ENCODE data around the gene FANCL.
"Not testable (repeated sequence)": the region's sequence is repeated elsewhere in the genome, so short reads cannot be mapped to it uniquely, and the experiment has no call there.

FANCL gene

DNA sequence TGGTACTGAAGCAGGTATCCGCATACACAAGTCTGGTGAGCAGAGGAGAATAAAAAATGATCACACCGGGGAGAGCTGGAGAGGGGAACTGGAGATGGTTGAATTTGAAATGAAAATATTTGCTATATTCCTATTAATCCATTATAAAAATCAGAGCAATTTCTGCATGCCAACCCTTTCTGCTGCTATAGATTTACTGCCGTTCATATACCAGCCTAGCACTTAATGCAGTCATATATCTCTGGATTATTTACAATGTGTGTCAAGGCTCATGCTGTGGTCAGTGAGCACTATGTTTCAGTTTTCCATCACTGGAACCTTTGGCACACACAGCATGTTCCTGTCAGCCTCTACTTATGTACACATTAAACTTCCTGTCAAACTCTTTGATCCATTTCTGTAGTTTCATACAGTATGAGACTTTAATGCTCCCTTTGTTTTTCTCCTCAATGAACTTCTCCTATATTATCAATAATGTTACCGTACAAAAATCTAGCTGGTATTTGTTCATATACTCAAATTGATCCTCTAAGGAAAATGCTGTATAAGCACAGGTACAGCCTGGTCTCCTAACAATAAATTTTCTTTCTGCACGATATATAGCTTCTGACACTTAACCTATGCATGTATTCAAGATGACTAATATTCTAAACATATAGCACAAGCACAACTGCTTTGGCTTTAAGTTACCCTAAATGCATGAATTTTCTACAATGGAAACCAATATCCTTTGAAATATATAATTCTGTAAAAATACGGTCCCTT, 36.7 kb downstream of the FANCL start:
- DNase-seq: peak; percentile 6

DNA sequence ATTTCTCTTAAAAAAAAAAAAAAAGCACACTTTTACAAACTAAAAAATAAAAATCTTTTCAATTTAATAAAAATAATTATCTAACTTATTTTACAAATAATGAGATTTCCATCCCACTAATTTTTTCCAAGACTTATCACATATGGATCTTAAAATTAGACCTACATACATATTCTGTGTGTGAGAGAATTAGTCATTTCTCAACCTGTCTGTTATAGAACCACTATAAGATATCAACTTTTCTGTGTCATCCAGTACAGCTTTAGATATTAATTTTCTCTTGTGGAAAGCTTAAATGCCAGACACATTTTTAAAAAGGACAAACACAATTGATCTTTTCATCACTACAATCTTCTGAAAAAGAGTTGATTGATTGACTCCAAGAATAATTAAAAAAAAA, 38.1 kb downstream of the FANCL start:
- no peak for DNase-seq

DNA sequence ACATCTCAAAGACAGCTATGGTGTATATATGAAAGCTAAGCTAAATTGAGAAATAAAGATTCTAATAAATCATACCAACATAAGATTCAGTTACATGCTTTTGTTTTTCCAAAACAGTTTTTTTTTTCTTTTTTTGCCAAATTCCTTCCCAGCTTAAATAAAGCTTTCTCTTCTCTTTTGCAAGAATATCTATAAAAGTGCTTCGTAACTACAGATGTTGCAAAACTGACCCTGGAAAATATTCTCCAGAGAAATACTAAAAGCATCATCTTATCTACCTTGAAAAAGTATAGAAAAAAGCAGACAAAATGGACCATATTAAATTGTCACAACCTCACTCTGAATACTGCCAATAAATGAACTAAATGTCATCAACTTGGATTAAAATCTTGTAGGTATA, 38.7 kb downstream of the FANCL start:
- no peak for DNase-seq

DNA sequence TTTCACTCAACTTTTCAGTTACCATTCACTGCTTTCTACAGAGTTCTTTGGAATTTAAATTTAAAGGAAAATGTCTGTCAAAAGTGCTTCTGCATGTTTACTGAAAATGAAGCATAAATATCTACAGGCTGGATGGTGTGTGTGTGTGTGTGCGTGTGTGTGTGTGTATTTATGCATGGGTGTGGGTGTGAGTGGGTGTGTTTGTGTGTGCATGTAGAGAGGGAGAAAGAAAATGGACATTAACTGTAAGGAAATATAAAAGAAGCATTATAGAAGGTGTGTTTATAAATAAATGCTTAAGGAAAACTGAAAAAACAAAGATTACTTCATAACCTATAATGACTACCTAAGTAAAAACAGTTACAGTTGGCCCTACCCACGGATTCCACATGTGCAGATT, 43.2 kb downstream of the FANCL start:
- no peak for DNase-seq

DNA sequence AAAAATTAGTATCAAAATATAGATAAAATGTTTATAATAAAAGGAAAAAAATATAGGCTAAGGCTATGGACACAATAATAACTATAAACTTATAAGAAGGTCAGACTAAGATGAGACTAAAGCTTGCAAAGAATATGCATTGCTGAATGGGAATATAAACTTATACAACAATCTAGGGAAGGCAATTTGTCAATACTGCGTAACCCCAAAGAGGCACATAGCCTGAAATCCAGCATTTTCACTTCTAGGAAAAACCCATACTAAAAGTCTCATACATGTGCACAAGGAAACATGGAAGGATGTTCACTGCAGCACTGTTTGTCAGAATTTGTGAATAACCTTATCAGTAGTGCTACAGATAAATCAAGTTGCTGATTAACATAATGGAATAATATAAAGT, 45.5 kb downstream of the FANCL start:
- DNase-seq: peak; percentile 2

DNA sequence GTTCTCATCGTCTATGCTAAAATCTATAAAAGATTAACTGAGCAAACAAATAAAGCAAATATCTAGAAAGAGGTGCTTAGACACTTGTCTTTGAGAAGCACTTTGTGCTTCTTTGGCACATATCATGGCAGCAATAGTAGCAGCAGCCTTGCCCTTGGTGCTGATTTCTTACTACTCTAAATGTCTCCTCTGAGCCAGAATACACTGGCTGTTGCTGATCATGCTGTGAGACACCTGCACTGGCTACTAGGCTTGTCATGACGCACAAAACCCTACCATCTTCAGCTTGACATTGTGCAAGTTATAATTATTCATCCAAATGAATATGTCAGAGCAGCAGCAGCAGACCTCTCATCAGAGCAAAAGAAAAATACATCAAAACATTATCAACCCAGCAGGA, 46.7 kb downstream of the FANCL start:
- DNase-seq: no peak

DNA sequence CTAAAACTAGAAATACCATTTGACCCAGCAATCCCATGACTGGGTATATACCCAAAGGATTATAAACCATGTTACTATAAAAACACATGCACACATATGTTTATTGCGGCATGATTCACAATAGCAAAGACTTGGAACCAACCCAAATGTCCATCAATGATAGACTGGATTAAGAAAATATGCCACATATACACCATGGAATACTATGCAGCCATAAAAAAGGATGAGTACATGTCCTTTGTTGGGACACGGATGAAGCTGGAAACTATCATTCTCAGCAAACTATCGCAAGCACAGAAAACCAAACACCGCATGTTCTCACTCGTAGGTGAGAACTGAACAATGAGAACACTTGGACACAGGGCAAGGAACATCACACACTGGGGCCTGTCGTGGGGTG, 54.1 kb downstream of the FANCL start:
- not testable (repeated sequence) for DNase-seq

DNA sequence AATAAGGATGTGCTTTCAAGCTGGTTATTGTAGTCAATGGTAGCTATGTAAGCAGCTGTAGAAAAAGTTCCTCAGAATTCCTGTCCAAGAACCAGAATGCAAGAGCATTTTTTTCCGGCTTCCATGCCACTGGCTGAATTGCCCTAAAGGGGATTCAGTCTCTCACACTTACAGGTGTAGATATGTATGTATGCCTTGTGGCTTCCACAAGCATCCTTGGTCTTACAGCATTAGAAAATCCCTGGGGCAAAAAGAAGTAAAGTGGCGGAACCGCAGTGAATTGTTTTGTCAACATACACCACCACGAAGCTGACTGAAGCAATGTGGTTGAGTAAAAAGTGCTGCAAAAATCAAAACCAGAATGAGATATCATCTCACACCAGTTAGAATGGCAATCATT, 54.6 kb downstream of the FANCL start:
- no peak for DNase-seq

DNA sequence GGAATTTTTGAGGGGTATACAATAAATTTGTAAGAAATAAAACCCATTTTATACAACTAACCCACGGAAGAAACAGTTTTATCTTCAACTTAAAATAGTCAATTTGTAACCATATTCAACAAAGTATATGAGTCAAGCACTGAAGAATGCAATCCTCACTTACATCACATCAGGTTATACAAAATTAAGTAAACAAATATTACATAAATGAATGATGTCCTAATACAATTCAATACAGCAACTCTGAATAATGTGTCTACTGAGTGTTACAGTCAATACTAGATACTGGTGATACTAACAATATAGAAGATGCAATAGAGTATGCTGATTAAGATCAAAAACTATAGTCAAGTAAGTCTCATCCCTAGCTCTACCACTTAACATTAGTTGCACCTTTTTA, 58.6 kb downstream of the FANCL start:
- DNase-seq: no peak

DNA sequence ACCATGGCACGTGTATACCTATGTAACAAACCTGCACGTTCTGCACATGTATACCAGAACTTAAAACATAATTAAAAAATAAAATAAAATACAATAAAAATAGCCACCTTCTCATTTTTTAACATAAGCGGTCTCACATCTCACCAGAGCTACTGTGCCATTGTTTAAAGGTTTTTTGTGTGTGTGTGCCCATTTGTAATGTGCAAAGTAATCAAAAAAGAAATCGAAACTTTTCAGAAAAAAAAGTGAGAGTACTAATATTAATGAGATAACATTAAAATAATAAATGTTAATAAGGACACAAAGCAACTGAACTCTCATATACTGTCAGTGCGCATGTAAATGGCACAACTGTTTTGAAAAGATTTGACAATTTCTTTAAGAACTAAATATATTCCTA, 60.5 kb downstream of the FANCL start:
- DNase-seq: no peak

DNA sequence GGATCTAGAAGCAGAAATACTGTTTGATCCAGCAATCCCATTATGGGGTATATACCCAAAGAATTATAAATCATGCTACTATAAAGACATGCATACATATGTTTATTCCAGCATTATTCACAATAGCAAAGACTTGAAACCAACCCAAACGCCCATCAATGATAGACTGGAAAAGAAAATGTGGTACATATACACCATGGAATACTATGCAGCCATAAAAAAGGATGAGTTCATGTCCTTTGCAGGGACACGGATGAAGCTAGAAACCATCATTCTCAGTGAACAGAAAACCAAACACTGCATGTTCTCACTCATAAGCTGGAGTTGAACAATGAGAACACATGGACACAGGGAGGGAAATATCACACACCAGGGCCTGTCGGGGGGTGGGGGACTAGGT, 61.0 kb downstream of the FANCL start:
- not testable (repeated sequence) for DNase-seq

DNA sequence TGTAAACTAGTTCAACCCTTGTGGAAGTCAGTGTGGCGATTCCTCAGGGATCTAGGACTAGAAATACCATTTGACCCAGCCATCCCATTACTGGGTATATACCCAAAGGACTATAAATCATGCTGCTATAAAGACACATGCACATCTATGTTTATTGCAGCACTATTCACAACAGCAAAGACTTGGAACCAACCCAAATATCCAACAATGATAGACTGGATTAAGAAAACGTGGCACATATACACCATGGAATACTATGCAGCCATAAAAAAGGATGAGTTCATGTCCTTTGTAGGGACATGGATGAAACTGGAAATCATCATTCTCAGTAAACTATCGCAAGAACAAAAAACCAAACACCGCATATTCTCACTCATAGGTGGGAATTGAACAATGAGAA, 63.9 kb downstream of the FANCL start:
- not testable (repeated sequence) for DNase-seq

DNA sequence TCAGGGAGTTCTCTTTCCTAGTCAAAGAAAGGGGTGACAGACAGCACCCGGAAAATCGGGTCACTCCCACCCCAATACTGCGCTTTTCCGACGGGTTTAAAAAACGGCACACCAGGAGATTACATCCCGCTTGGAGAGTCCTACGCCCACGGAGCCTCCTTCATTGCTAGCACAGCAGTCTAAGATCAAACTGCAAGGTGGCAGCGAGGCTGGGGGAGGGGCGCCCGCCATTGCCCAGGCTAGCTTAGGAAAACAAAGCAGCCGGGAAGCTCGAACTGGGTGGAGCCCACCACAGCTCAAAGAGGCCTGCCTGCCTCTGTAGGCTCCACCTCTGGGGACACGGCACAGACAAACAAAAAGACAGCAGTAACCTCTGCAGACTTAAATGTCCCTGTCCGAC, 69.3 kb downstream of the FANCL start:
- not testable (repeated sequence) for DNase-seq

DNA sequence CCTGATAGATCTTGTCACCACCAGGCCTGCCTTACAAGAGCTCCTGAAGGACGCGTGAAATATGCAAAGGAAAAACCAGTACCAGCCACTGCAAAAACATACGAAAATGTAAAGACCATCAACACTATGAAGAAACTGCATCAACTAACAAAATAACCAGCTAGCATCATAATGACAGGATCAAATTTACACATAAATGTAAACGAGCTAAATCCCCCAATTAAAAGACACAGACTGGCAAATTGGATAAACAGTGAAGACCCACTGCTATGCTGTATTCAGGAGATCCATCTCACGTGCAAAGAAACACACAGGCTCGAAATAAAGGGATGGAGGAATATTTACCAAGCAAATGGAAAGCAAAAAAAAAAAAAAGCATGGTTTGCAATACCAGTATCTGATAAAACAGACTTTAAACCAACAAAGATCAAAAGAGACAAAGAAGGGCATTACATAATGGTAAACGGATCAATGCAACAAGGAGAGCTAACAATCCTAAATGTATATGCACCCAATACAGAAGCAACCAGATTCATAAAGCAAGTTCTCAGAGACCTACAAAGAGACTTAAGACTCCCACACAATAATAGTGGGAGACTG, 70.7 kb downstream of the FANCL start:
- DNase-seq: not testable (repeated sequence)

DNA sequence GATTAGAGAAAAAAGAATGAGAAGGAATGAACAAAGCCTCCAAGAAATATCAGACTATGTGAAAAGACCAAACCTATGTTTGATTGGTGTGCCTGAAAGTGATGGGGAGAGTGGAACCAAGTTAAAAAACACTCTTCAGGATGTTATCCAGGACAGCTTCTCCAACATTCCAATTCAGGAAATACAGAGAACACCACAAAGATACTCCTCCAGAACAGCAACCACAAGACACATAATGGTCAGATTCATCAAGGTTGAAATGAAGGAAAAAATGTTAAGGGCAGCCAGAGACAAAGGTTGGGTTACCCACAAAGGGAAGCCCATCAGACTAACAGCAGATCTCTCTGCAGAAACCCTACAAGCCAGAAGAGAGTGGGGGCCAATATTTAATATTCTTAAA, 71.3 kb downstream of the FANCL start:
- not testable (repeated sequence) for DNase-seq

DNA sequence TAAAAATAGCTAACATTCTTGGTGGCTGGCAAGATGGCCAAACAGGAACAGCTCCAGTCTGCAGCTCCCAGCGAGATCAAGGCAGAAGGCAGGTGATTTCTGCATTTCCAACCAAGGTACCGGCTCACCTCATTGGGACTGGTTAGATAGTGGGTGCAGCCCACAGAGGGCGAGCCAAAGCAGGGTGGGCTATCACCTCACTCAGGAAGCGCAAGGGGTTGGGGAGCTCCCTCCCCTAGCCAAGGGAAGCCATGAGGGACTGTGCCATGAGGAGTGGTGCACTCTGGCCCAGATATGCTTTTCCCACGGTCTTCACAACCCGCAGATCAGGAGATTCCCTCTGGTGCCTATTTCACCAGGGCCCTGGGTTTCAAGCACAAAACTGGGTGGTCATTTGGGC, 73.0 kb downstream of the FANCL start:
- DNase-seq: not testable (repeated sequence)

DNA sequence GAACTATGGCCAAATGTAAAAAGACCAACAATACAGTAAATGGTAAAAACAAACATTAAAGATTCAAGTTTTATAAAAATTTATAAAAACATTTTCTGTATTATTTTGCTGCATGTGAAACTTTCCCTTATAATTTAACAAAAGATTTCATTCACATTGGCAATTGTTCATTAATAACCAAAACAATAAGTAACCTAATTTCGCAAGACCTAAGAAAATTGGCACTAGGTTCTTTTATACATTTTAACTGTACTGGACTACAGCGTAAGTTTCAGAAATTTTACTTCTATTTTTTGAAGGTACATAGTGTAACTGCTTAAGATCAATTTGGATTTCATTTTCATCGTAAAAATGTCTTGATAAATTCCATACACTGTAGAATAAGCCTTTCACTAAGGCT, 77.2 kb downstream of the FANCL start:
- no peak for DNase-seq

DNA sequence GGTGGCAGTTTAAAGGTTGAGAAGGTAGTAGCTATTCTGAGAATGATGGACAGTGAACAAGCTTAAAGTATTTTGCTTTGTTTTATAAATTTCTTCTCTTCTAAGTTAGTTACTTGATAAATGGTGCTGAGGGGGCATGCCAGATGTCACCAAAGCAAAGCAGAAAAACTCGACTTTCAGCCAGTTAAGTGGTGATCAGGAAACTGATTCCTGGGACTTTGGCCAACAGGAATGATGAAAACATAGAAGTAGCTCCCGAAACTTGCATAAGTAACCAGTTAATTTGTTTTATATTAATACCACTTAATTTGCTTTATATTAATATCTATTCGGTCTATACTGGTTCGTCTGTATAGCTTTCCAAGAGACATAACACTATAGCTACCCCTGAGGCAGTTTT, 82.6 kb downstream of the FANCL start:
- no peak for DNase-seq

DNA sequence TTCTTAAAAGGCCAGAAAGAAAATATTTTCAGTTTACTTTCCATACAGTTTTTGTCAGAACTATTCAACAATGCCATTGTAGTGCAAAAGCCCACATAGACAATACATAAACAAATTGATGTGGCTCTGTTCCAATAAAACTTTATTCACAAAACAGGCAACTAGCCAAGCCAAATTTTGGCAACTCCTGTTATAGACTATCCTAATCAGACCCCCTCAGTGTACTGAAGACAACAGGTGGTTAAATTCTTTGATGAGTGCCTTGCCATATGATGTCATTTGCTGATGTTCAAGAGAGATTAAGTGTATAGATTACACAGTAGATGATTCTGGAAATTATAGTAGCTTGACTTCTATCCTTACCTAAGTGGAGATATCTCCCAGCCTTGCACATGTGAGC, 83.4 kb downstream of the FANCL start:
- DNase-seq: no peak

DNA sequence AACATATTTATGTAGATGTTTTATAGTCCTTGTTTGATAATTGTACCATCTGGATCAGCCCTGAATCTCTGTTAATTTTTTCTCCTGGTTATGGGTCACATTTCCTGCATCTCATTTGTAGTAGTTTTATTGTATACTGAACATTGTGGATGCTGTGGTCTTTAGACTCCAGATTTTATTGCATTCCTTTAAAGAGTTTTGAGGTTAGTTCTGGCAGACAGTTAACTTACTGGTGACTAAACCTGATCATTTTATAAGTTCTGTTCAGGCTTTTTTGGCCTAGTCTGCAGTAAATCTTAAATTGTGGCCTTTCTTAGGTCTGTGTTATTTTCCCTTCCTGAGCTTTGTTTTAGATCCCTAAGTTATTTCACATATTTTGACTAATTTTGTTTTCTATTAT, 84.3 kb downstream of the FANCL start:
- DNase-seq: peak; percentile 88

DNA sequence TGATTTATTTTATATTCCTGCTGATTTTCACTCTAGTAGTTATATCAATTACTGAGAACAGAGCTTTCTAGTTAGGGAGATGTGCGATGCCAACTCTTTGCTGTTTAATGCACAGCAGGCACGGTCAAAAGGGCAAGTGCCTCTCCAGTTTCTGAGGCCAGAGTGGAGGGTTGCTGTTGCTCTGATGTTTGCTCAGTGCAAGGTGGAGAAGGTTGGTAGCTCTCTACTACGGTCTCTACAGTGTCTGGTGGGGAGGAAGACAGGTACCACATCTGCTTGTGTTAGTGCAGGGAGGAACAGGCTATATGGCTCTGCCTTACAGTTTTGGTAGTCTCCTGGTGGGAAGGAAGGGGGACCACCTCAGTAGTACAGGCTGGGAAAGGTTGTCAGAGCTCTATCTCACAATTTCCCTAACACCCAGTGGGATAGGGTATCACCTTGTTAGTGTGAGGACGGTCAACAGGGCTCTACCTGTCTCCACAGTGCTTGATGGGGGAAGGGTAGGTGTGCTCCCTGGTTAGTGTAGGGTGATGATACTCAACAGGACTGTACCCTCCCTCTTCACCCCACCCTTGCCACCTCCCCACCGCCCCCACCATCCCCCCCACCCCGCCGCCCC, 85.9 kb downstream of the FANCL start:
- DNase-seq: no peak

DNA sequence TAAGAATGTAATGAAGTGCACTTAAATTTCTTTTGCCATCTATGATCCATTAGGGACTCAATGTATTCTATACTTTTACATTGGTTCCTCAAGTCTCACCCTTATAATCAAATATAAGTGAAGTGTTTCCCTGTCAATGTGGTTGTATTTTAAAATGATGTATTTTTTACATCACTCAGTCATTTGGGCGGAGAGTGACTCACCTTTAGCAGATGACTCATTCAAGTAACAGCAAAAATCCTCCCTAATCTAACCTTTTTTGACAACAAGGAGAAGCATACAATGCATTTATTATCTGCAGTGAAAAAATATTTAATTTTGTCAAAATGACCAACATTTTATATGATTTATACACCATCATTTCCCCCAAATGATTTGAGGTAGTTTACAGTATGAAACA, 94.4 kb downstream of the FANCL start:
- peak; percentile 30 for DNase-seq

DNA sequence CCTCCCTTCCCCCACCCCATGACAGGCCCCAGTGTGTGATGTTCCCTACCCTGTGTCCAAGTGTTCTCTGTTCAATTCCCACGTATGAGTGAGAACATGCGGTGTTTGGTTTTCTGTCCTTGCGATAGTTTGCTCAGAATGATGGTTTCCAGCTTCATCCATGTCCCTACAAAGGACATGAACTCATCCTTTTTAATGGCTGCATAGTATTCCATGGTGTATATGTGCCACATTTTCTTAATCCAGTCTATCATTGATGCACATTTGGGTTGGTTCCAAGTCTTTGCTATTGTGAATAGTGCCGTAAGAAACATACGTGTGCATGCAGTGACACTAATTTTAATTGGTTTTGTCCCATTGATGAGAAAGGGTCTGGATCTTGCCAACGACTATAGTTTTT, 95.4 kb downstream of the FANCL start:
- DNase-seq: not testable (repeated sequence)

DNA sequence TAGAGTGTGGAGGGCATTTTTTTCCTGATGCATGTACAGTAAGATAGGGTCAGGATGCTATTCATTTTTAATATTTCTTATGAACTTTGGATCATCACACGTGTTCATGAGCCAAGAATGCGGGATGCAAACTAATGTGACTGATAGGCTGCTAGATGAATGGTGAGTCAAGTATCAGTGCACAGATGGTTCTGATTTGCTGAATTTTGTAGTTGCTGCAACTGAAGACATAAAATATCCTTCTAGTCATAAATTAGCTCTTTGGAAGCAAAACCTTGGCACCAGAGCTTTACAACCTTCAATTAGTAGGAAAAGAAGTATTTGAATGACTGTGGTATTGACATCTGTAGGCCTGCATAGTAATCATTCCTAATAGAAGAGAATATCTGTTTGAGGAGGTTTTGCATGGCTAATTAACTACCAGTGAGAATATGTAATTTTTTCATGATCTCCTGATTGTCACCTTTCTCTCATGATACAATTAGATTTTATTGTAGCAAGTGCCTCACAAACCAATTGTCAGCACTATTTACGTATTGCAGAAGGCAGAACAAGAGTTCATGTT, 100.5 kb downstream of the FANCL start:
- peak; percentile 95 for DNase-seq

Measured in fibroblast of skin of right quadriceps (primary cell).